NCI-H187 treated with DMSO at 0.1 percent for 48 hours (cell line): Measurements from ENCODE around the gene RTN4.

Source experiments
- DNase-seq: peaks from one replicate; lab custom pipeline; 2025; lab: John Stamatoyannopoulos, UW

The RTN4 gene

GRCh38 chr2:55033921-55034320 is 16.3 kb downstream of the RTN4 start:
- no peak for DNase-seq

- no peak for DNase-seq
Measured at GRCh38 chr2:55033076-55033742, 17.0 kb downstream of the RTN4 start.

- DNase-seq: no peak
Measured at GRCh38 chr2:55031505-55031904, 18.7 kb downstream of the RTN4 start.

GRCh38 chr2:55030766-55031165 is 19.5 kb downstream of the RTN4 start:
- no peak for DNase-seq

GRCh38 chr2:55029098-55029497 is 21.2 kb downstream of the RTN4 start:
- DNase-seq: no peak

GRCh38 chr2:55027226-55027625 is 23.0 kb downstream of the RTN4 start:
- DNase-seq: no peak

GRCh38 chr2:55026202-55026601 is 24.0 kb downstream of the RTN4 start:
- no peak for DNase-seq

GRCh38 chr2:55025627-55026026 is 24.6 kb downstream of the RTN4 start:
- DNase-seq: no peak

GRCh38 chr2:55025082-55025481 is 25.2 kb downstream of the RTN4 start:
- no peak for DNase-seq

GRCh38 chr2:55022476-55022875 is 27.8 kb downstream of the RTN4 start:
- DNase-seq: no peak

- no peak for DNase-seq
Measured at GRCh38 chr2:55019526-55020258, 30.6 kb downstream of the RTN4 start.

GRCh38 chr2:55018619-55019018 is 31.6 kb downstream of the RTN4 start:
- no peak for DNase-seq

- no peak for DNase-seq
Measured at GRCh38 chr2:55017880-55018279, 32.4 kb downstream of the RTN4 start.

GRCh38 chr2:55017428-55017827 is 32.8 kb downstream of the RTN4 start:
- DNase-seq: no peak

GRCh38 chr2:55014962-55015939 is 35.0 kb downstream of the RTN4 start:
- DNase-seq: no peak

GRCh38 chr2:55013936-55014335 is 36.3 kb downstream of the RTN4 start:
- DNase-seq: no peak

GRCh38 chr2:55012672-55013484 is 37.4 kb downstream of the RTN4 start:
- DNase-seq: no peak

- no peak for DNase-seq
Measured at GRCh38 chr2:55011831-55012671, 38.2 kb downstream of the RTN4 start.

- DNase-seq: no peak
Measured at GRCh38 chr2:55010915-55011314, 39.3 kb downstream of the RTN4 start.

GRCh38 chr2:55010149-55010591 is 40.1 kb downstream of the RTN4 start:
- DNase-seq: no peak
